Ovary (tissue), 3 donors: ENCODE measurements around the gene ADAMTS17.

ENCODE experiments used
- CTCF ChIP-seq, 3 donors: fragments of 450-650 bp in 2 of 3; fragments of 200-600 bp in 1 of 3; IDR thresholded peaks; one replicate each; pipeline versions ENCODE4 v1.5.1 to v1.8.0; 2016 to 2022; ENCODE audit warnings: antibody characterized with exemption in 3 of 3, mild to moderate bottlenecking in 1 of 3
- EP300 ChIP-seq: sonication (generic); formaldehyde crosslinking; IDR thresholded peaks from one replicate; pipeline ENCODE4 v1.6.1; 2017; ENCODE audit warnings: antibody characterized with exemption
- donor health status: DM: no; HTN: no; CAD: no.

GRCh38 chr15:100034191-100034590 is 307.6 kb downstream of the ADAMTS17 start:
- TF ChIP-seq CTCF (IDR thresholded peaks at IDR 0.05), result no peak
- no peak for TF ChIP-seq EP300
